Measurements from ENCODE around the gene DISC1. TPM values are rescaled to one million over a fixed set of nuclear protein-coding genes. Genes with fewer than 3 reads are reported as not detected.

DISC1 gene
- total and polyA plus RNA-seq, 12 donors = 1.0 to 21.0 (median 9.7) TPM

- Histone ChIP-seq H3K36me3 (replicated peaks in 1 of 2) (no peaks in the 10 kb centered on the region), H3K9me3 (replicated peaks in 1 of 3) (no peaks in the 10 kb centered on the region), H3K27me3 (no peaks in the 10 kb centered on the region), H3K27ac (peak overlapping the region in 4 of 5 donors; percentile 74 to 91 (median 86)), H3K4me1 (replicated peaks in 1 of 2) (peaks cover 0 to 23% of the 10 kb centered on the region in 2 donors), H3K4me3 (peak overlapping the region; percentile 49 to 88 (median 77))
- WGBS, 4 donors = 0 to 6% (median 0%) methylated on average over 15 to 49 of the region's 49 CpGs
- intact Hi-C loops (cut with DNase I) = no loop called here
- TF ChIP-seq POLR2A (IDR thresholded peaks at IDR 0.05) = peak in 1 of 2 donors; percentile 20
- TF ChIP-seq CTCF (IDR thresholded peaks at IDR 0.05) = no peak
- peak; percentile 62 to 82 (median 72) for DNase-seq
Measured at GRCh38 chr1:231626951-231627614, 493 bp downstream of the DISC1 start.

GRCh38 chr1:231628207-231628876 lies 1.8 kb downstream of the DISC1 start:
- H3K9me3 ChIP-seq (replicated peaks in 1 of 3) = no peaks in the 10 kb centered on the region
- WGBS, 4 donors = 54 to 64% (median 59%) methylated on average over 5 of the region's 5 CpGs
- no peak overlapping the region for H3K4me3 ChIP-seq
- peaks cover 0 to 23% of the 10 kb centered on the region in 2 donors for H3K4me1 ChIP-seq (replicated peaks in 1 of 2)
- H3K27me3 ChIP-seq = no peaks in the 10 kb centered on the region
- H3K27ac ChIP-seq = peak overlapping the region in 3 of 5 donors; percentile 30 to 90 (median 82)
- intact Hi-C loops (cut with DNase I) = no loop called here
- no peak for DNase-seq
- TF ChIP-seq POLR2A (IDR thresholded peaks at IDR 0.05) = no peak
- TF ChIP-seq CTCF (IDR thresholded peaks at IDR 0.05) = no peak
- no peaks in the 10 kb centered on the region for H3K36me3 ChIP-seq (replicated peaks in 1 of 2)

GRCh38 chr1:231629132-231629531 lies 2.5 kb downstream of the DISC1 start:
- intact Hi-C loops (cut with DNase I) = no loop called here
- peak in 5 of 7 donors; percentile 25 to 66 (median 38) for DNase-seq
- Histone ChIP-seq H3K27ac (peak overlapping the region in 1 of 5 donors; percentile 90), H3K4me3 (no peak overlapping the region), H3K36me3 (replicated peaks in 1 of 2) (no peaks in the 10 kb centered on the region), H3K4me1 (replicated peaks in 1 of 2) (peaks cover 0 to 23% of the 10 kb centered on the region in 2 donors), H3K27me3 (no peaks in the 10 kb centered on the region), H3K9me3 (replicated peaks in 1 of 3) (no peaks in the 10 kb centered on the region)
- no peak for TF ChIP-seq CTCF (IDR thresholded peaks at IDR 0.05)
- TF ChIP-seq POLR2A (IDR thresholded peaks at IDR 0.05) = no peak
- WGBS, 4 donors = 55 to 69% (median 62%) methylated on average over 6 of the region's 6 CpGs

- no peak overlapping the region for H3K4me3 ChIP-seq
- H3K27ac ChIP-seq = no peak overlapping the region
- WGBS, 4 donors = 84 to 89% (median 86%) methylated on average over 10 of the region's 10 CpGs
- no peak for DNase-seq
- TF ChIP-seq CTCF (IDR thresholded peaks at IDR 0.05) (no peak), POLR2A (IDR thresholded peaks at IDR 0.05) (no peak)
- no peaks in the 10 kb centered on the region for H3K27me3 ChIP-seq
- no peaks in the 10 kb centered on the region for H3K9me3 ChIP-seq (replicated peaks in 1 of 3)
- H3K36me3 ChIP-seq (replicated peaks in 1 of 2) = no peaks in the 10 kb centered on the region
- intact Hi-C loops (cut with DNase I) = no loop called here
- peaks cover 0 to 25% of the 10 kb centered on the region in 2 donors for H3K4me1 ChIP-seq (replicated peaks in 1 of 2)
Measured at GRCh38 chr1:231630558-231631205, 4.1 kb downstream of the DISC1 start.
